Stimulated activated CD8-positive, alpha-beta memory T cell treated with anti-CD3 and anti-CD28 coated beads, Interleukin-4, amount 100 ng/mL, for 1 hour (primary cell): ENCODE measurements around the gene PPM1M.
A peak's percentile ranks its signal among the peaks of the same experiment; 100 is the strongest.

Source experiments
- DNase-seq, 2 donors: peaks; one replicate each; pipeline ENCODE4 v3.0.0-alpha.2; 2020; ENCODE audit warnings: low read depth in 2 of 2, low spot score in 1 of 2

The PPM1M gene

GRCh38 chr3:52245322-52246263, at the start of gene PPM1M:
Gene PPM1M, plus strand, starts transcription at chr3:52245759. Its CDS starts 66 bp downstream, at chr3:52245825.
- peak in 1 of 2 donors; percentile 30 for DNase-seq

- DNase-seq: no peak
Observed at GRCh38 chr3:52195823-52196331, 49.7 kb upstream of the PPM1M start.

- DNase-seq: no peak
Observed at GRCh38 chr3:52196977-52197376, 48.6 kb upstream of the PPM1M start.

GRCh38 chr3:52197499-52197841, 48.1 kb upstream of the PPM1M start:
- no peak for DNase-seq

GRCh38 chr3:52197842-52198625, 47.5 kb upstream of the PPM1M start, which contains the start of gene ALAS1:
Gene ALAS1, plus strand, starts transcription at chr3:52198160. Its CDS starts 1,082 bp downstream, at chr3:52199242.
- DNase-seq: peak; percentile 87 to 90

- no peak for DNase-seq
Observed at GRCh38 chr3:52198643-52199608, 46.6 kb upstream of the PPM1M start.

- no peak for DNase-seq
Observed at GRCh38 chr3:52200981-52201679, 44.4 kb upstream of the PPM1M start.

GRCh38 chr3:52202384-52203077, 43.0 kb upstream of the PPM1M start:
- no peak for DNase-seq

GRCh38 chr3:52203701-52204100, 41.9 kb upstream of the PPM1M start:
- DNase-seq: no peak

- DNase-seq: no peak
Observed at GRCh38 chr3:52204337-52205073, 41.1 kb upstream of the PPM1M start.

GRCh38 chr3:52205727-52206372, 39.7 kb upstream of the PPM1M start:
- no peak for DNase-seq

GRCh38 chr3:52208556-52208955, 37.0 kb upstream of the PPM1M start:
- no peak for DNase-seq

GRCh38 chr3:52210037-52210436, 35.5 kb upstream of the PPM1M start:
- no peak for DNase-seq

GRCh38 chr3:52210550-52211046, 35.0 kb upstream of the PPM1M start:
- no peak for DNase-seq

GRCh38 chr3:52211268-52211891, 34.2 kb upstream of the PPM1M start:
- no peak for DNase-seq

- no peak for DNase-seq
Observed at GRCh38 chr3:52213005-52213404, 32.6 kb upstream of the PPM1M start.

GRCh38 chr3:52213901-52214300, 31.7 kb upstream of the PPM1M start:
- DNase-seq: no peak

GRCh38 chr3:52215351-52215750, 30.2 kb upstream of the PPM1M start:
- DNase-seq: no peak
